HepG2 (cell line): ENCODE measurements around the gene DPH7. TPM values are rescaled to one million over a fixed set of nuclear protein-coding genes. Genes with fewer than 3 reads are reported as not detected.
A peak's percentile ranks its signal among the peaks of the same experiment; 100 is the strongest.

Experiments used
- CHCHD3 ChIP-seq: sonication (generic); formaldehyde crosslinking; IDR thresholded peaks from 2 replicates; pipeline ENCODE4 v1.8.0; 2022; ENCODE audit warnings: mild to moderate bottlenecking, missing genetic modification reagents, moderate library complexity
- EP300 ChIP-seq, 3 experiments: sonication (generic) in 1 of 3; formaldehyde crosslinking in 1 of 3; IDR thresholded peaks; 2 replicates each; pipeline versions ENCODE4 v1.5.1 to v1.6.1; 2011 to 2020; ENCODE audit warnings: low read depth in 2 of 3, low read length in 2 of 3, borderline replicate concordance in 1 of 3, improper control_type of control experiment in 1 of 3, mild to moderate bottlenecking in 1 of 3, missing genetic modification reagents in 1 of 3, moderate library complexity in 1 of 3
- GABPB1 ChIP-seq: IDR thresholded peaks from 2 replicates; pipeline ENCODE4 v1.6.1; 2016; ENCODE audit warnings: mild to moderate bottlenecking, missing genetic modification reagents, moderate library complexity, missing compliant biosample characterization
- KDM5A ChIP-seq: fragments of 200-600 bp; sonication (generic); IDR thresholded peaks from 2 replicates; pipeline ENCODE4 v1.7.0; 2018; ENCODE audit warnings: antibody characterized with exemption, mild to moderate bottlenecking, low read length, borderline replicate concordance
- MED8 ChIP-seq: sonication (generic); formaldehyde crosslinking; IDR thresholded peaks from 2 replicates; pipeline ENCODE4 v1.8.1; 2023; ENCODE audit warnings: mild to moderate bottlenecking, missing genetic modification reagents; ENCODE audit not compliant: insufficient replicate concordance
- REST ChIP-seq, 2 experiments: IDR thresholded peaks; 2 replicates each; pipeline ENCODE4 v1.6.1; 2011 to 2012; ENCODE audit warnings: low read length in 2 of 2, borderline replicate concordance in 1 of 2, low read depth in 1 of 2, mild to moderate bottlenecking in 1 of 2, moderate library complexity in 1 of 2
- SRY ChIP-seq: sonication (generic); formaldehyde crosslinking; IDR thresholded peaks from 2 replicates; pipeline ENCODE4 v1.8.0; 2022; ENCODE audit warnings: mild to moderate bottlenecking, missing genetic modification reagents
- TAF1 ChIP-seq: sonication (generic); formaldehyde crosslinking; IDR thresholded peaks from 2 replicates; pipeline ENCODE4 v1.4.0; 2020; ENCODE audit warnings: missing genetic modification reagents
- ZFP36 ChIP-seq: fragments of 150-350 bp; IDR thresholded peaks from 2 replicates; pipeline ENCODE4 v1.6.1; 2018; ENCODE audit warnings: borderline replicate concordance, low read length, low read depth; ENCODE audit not compliant: partially characterized antibody
- ZNF263 ChIP-seq: sonication (generic); formaldehyde crosslinking; IDR thresholded peaks from 2 replicates; pipeline ENCODE4 v1.4.0; 2020; ENCODE audit warnings: missing genetic modification reagents
- ZNF281 ChIP-seq: sonication (generic); formaldehyde crosslinking; IDR thresholded peaks from 2 replicates; pipeline ENCODE4 v1.4.0; 2020; ENCODE audit warnings: missing genetic modification reagents, borderline replicate concordance
- ZNF414 ChIP-seq: sonication (generic); formaldehyde crosslinking; IDR thresholded peaks from 2 replicates; pipeline ENCODE4 v1.5.0; 2020; ENCODE audit warnings: missing genetic modification reagents
- ZNF468 ChIP-seq: sonication (generic); formaldehyde crosslinking; IDR thresholded peaks from 2 replicates; pipeline ENCODE4 v1.8.0; 2022; ENCODE audit warnings: mild to moderate bottlenecking, moderate library complexity, missing genetic modification reagents
- ZNF704 ChIP-seq: sonication (generic); formaldehyde crosslinking; IDR thresholded peaks from 2 replicates; pipeline ENCODE4 v1.8.1; 2023; ENCODE audit warnings: mild to moderate bottlenecking, inconsistent platforms, moderate library complexity, missing genetic modification reagents, borderline replicate concordance
- ZNF713 ChIP-seq: sonication (generic); formaldehyde crosslinking; IDR thresholded peaks from 2 replicates; pipeline ENCODE4 v1.4.0; 2020; ENCODE audit warnings: mild to moderate bottlenecking, missing genetic modification reagents
- polyA plus RNA-seq, 8 experiments: library from polyadenylated mRNA; depleted of rRNA in 3 of 8; stranded (reverse) in 7 of 8; unstranded in 1 of 8; fragments of >200 nt; fragmentation: Illumina TruSeq in 4 of 8; extraction: Trizol in 4 of 8; gene quantifications; 2 replicates each; pipeline versions ENCODE4 v1.2.1 to v1.2.3, GENCODE V29; 2011 to 2016; ENCODE audit warnings: low read depth in 4 of 8, missing spikeins in 1 of 8, mixed read lengths in 1 of 8; ENCODE audit not compliant: insufficient read depth in 1 of 8
- total RNA-seq, 5 experiments: library from RNA; depleted of rRNA; stranded (reverse); fragments of >200 nt; fragmentation: Illumina TruSeq; extraction: Trizol; gene quantifications; 2 replicates each; pipeline ENCODE4 v1.2.3, GENCODE V29; 2016; ENCODE audit warnings: low read depth in 1 of 5

Gene DPH7
- total and polyA plus RNA-seq, 2 of the 13 experiments (the other 11 are each of a cell fraction or from before 2014, with no cell fraction given), result 27.6 to 31.6 TPM

- TF ChIP-seq ZNF263 (CRISPR knock-in tag), result peak; percentile 16; the same call in 1 of the 2 replicates
- TF ChIP-seq ZNF281, result no peak
- TF ChIP-seq TAF1 (CRISPR knock-in tag), result peak; percentile 28; the same call in 1 of the 2 replicates
- no peak for TF ChIP-seq ZNF704 (CRISPR knock-in tag)
- 0 out of 2 replicates have a peak, but pooled peaks have one; percentile 29 for TF ChIP-seq SRY (CRISPR knock-in tag)
- TF ChIP-seq ZNF713 (CRISPR knock-in tag), result 0 out of 2 replicates have a peak, but pooled peaks have one; percentile 37
- TF ChIP-seq ZFP36, result no peak
- TF ChIP-seq CHCHD3 (CRISPR knock-in tag), result 0 out of 2 replicates have a peak, but pooled peaks have one; percentile 43
- TF ChIP-seq ZNF468 (CRISPR knock-in tag), result no peak
- peak; percentile 49 for TF ChIP-seq GABPB1 (CRISPR knock-in tag)
- no peak for TF ChIP-seq EP300 (IDR thresholded peaks at IDR 0.05; ENCODE audit: low read depth in 2 of 2, low read length in 2 of 2)
- TF ChIP-seq EP300 (CRISPR knock-in tag; IDR thresholded peaks at IDR 0.05; ENCODE audit: borderline replicate concordance), result no peak
- TF ChIP-seq MED8 (CRISPR knock-in tag), result no peak
- no peak for TF ChIP-seq REST (IDR thresholded peaks at IDR 0.05; ENCODE audit: borderline replicate concordance in 1 of 2, low read depth in 1 of 2, low read length in 2 of 2)
- no peak for TF ChIP-seq KDM5A
- TF ChIP-seq ZNF414 (CRISPR knock-in tag), result no peak
- TF ChIP-seq, all 625 proteins: peak for 41
Measured at GRCh38 chr9:137589441-137590122, 10.9 kb upstream of the DPH7 start (continued).
